HG02970 (cell line): Measurements from ENCODE around the gene COL9A3.

ENCODE experiments used
- ATAC-seq: cut with Tn5 transposase; IDR thresholded peaks from one replicate; pipeline ENCODE4 v1.9.1; 2021; ENCODE audit warnings: mild to moderate bottlenecking, moderate library complexity, moderate number of reproducible peaks; ENCODE audit not compliant: unreplicated experiment, low FRiP score

COL9A3 gene

GRCh38 chr20:62821726-62822210 lies 4.9 kb downstream of the COL9A3 start:
- ATAC-seq, result no peak

- no peak for ATAC-seq
Measured at GRCh38 chr20:62822239-62822787, 5.5 kb downstream of the COL9A3 start.

GRCh38 chr20:62822788-62823651 lies 6.2 kb downstream of the COL9A3 start:
- ATAC-seq, result no peak

GRCh38 chr20:62823688-62824475 lies 7.0 kb downstream of the COL9A3 start:
- ATAC-seq, result no peak

GRCh38 chr20:62824476-62825332 lies 7.9 kb downstream of the COL9A3 start:
- ATAC-seq, result no peak

GRCh38 chr20:62825333-62825985 lies 8.6 kb downstream of the COL9A3 start:
- ATAC-seq, result no peak

GRCh38 chr20:62825986-62826645 lies 9.3 kb downstream of the COL9A3 start:
- ATAC-seq, result no peak

- ATAC-seq, result no peak
Measured at GRCh38 chr20:62826646-62827310, 9.9 kb downstream of the COL9A3 start.

- no peak for ATAC-seq
Measured at GRCh38 chr20:62827311-62828038, 10.6 kb downstream of the COL9A3 start.

GRCh38 chr20:62828051-62828450 lies 11.2 kb downstream of the COL9A3 start:
- ATAC-seq, result no peak

- no peak for ATAC-seq
Measured at GRCh38 chr20:62828511-62829230, 11.8 kb downstream of the COL9A3 start.

GRCh38 chr20:62829231-62830230 lies 12.7 kb downstream of the COL9A3 start:
- no peak for ATAC-seq

- no peak for ATAC-seq
Measured at GRCh38 chr20:62830251-62830650, 13.4 kb downstream of the COL9A3 start.

- ATAC-seq, result no peak
Measured at GRCh38 chr20:62830821-62831220, 14.0 kb downstream of the COL9A3 start.

- no peak for ATAC-seq
Measured at GRCh38 chr20:62831361-62831788, 14.5 kb downstream of the COL9A3 start.

- ATAC-seq, result no peak
Measured at GRCh38 chr20:62831854-62832211, 15.0 kb downstream of the COL9A3 start.
